Gastroesophageal sphincter (tissue), 3 donors: ENCODE results near the gene CFAP73.

Source experiments
- POLR2A ChIP-seq, 2 donors: fragments of 450-650 bp; IDR thresholded peaks; one replicate each; pipeline ENCODE4 v1.6.1; 2017; ENCODE audit warnings: antibody characterized with exemption in 2 of 2, mild to moderate bottlenecking in 2 of 2, moderate library complexity in 1 of 2
- TF ChIP-seq, protein P1 (sequence below), 4 experiments: fragments of 200-600 bp in 2 of 4; fragments of 450-650 bp in 2 of 4; sonication (generic) in 1 of 4; IDR thresholded peaks; one replicate each; pipeline ENCODE4 v1.5.1; 2017 to 2019; ENCODE audit warnings: antibody characterized with exemption in 4 of 4, mild to moderate bottlenecking in 2 of 4, moderate library complexity in 2 of 4

DNA sequence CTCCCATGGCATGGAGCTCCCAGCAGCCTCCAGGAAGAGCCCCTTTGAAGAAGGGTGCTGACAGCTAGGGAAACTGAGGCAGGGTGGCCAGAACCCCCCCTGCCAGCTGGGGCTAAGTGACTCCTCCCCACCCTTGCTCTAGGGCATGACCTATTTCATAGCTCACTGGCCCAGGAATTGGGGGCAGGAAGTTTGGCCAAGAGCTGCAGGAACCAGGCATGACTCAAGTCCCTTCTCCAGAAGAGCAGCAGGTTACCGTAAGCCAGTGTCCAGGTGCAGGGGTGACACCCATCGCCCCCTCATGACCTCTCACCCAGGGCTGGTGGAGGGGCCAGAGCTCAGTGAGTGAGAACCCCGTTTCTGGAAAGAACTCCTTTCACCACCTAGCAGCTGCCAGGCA, 15.9 kb upstream of the CFAP73 start:
- no peak for TF ChIP-seq POLR2A (IDR thresholded peaks at IDR 0.05)
- TF ChIP-seq, protein P1, sequence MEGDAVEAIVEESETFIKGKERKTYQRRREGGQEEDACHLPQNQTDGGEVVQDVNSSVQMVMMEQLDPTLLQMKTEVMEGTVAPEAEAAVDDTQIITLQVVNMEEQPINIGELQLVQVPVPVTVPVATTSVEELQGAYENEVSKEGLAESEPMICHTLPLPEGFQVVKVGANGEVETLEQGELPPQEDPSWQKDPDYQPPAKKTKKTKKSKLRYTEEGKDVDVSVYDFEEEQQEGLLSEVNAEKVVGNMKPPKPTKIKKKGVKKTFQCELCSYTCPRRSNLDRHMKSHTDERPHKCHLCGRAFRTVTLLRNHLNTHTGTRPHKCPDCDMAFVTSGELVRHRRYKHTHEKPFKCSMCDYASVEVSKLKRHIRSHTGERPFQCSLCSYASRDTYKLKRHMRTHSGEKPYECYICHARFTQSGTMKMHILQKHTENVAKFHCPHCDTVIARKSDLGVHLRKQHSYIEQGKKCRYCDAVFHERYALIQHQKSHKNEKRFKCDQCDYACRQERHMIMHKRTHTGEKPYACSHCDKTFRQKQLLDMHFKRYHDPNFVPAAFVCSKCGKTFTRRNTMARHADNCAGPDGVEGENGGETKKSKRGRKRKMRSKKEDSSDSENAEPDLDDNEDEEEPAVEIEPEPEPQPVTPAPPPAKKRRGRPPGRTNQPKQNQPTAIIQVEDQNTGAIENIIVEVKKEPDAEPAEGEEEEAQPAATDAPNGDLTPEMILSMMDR (IDR thresholded peaks at IDR 0.05): no peak
